OCI-LY3 (cell line): ENCODE results near the gene JPH3.

Experiments used
- EZH2phosphoT487 ChIP-seq: fragments of 200-600 bp; shearing (Covaris generic); IDR thresholded peaks from 2 replicates; pipeline ENCODE4 v1.6.1; 2018; ENCODE audit warnings: antibody characterized with exemption, mixed run types, low read depth
- TF ChIP-seq, protein P1 (sequence below): fragments of 200-600, 300-600 bp; sonication (generic); IDR thresholded peaks from 2 replicates; pipeline ENCODE4 v1.5.1; 2014; ENCODE audit warnings: antibody characterized with exemption, low read length, low read depth

DNA sequence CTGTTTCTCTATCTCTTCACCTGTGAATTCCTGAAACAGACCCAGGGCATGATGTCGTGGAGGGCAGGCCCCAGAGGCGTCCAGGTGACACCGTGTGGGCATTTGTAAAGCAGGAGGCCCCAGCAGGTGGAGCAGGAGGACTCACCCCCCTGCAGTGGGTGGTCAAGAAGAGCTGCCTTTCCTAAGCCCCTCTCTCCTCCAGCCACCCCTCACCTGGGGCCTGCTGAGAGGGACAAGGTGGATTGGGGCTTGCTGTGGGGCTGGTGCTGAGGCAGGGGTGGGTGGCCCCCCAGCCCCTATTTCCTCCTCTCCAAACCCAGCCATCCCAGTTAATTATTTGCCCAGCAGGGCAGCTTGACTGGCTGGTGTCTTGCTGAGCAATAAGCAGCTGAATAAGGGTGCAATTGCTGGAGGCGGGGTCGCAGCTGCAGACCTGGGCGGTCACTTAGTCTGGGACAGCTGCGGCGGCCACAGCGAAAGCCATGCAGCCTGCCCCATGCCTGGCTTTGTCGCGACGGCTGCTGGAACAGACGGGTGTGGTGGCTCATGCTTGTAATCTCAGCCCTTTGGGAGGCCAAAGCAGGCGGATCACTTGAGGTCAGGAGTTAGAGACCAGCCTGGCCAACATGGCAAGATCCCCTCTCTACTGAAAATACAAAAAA lies 56.4 kb downstream of the JPH3 start:
- TF ChIP-seq, protein P1, sequence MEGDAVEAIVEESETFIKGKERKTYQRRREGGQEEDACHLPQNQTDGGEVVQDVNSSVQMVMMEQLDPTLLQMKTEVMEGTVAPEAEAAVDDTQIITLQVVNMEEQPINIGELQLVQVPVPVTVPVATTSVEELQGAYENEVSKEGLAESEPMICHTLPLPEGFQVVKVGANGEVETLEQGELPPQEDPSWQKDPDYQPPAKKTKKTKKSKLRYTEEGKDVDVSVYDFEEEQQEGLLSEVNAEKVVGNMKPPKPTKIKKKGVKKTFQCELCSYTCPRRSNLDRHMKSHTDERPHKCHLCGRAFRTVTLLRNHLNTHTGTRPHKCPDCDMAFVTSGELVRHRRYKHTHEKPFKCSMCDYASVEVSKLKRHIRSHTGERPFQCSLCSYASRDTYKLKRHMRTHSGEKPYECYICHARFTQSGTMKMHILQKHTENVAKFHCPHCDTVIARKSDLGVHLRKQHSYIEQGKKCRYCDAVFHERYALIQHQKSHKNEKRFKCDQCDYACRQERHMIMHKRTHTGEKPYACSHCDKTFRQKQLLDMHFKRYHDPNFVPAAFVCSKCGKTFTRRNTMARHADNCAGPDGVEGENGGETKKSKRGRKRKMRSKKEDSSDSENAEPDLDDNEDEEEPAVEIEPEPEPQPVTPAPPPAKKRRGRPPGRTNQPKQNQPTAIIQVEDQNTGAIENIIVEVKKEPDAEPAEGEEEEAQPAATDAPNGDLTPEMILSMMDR = no peak
- TF ChIP-seq EZH2phosphoT487 = no peak
